Measurements from ENCODE around the gene CHN2. TPM values are rescaled to one million over a fixed set of nuclear protein-coding genes. Genes with fewer than 3 reads are reported as not detected.

Gene CHN2
- polyA plus RNA-seq, 1 donor from 2014 or later = 136 TPM

- Histone ChIP-seq H3K27ac (ENCODE audit: low read length) (no peak overlapping the region), H3K4me3 (ENCODE audit: low read length) (no peak overlapping the region), H3K79me2 (replicated peaks; ENCODE audit: insufficient read depth, low read length) (no peaks in the 10 kb centered on the region), H3K9me3 (ENCODE audit: low read length) (no peaks in the 10 kb centered on the region), H4K20me1 (ENCODE audit: insufficient read depth) (no peaks in the 10 kb centered on the region), H3F3A (ENCODE audit: insufficient read depth, low read length, poor library complexity, severe bottlenecking) (no peaks in the 10 kb centered on the region), H3K36me3 (ENCODE audit: insufficient read depth, low read length) (peaks cover 2% of the 10 kb centered on the region), H3K9ac (ENCODE audit: low read length) (no peak overlapping the region), H3K27me3 (ENCODE audit: insufficient read depth, low read depth, low read length) (no peaks in the 10 kb centered on the region), H3K9me2 (ENCODE audit: insufficient read depth, low read length) (no peaks in the 10 kb centered on the region), H3K4me2 (ENCODE audit: low read length) (no peak overlapping the region), H2AFZ (ENCODE audit: low read depth, low read length) (no peak overlapping the region)
- TF ChIP-seq EZH2 (IDR thresholded peaks at IDR 0.05; ENCODE audit: borderline replicate concordance, insufficient read depth, low read length, poor library complexity, severe bottlenecking) (no peak), REST (IDR thresholded peaks at IDR 0.05; ENCODE audit: borderline replicate concordance) (no peak), RAD21 (conservative IDR thresholded peaks at IDR 0.05) (no peak), MXI1 (conservative IDR thresholded peaks at IDR 0.05; ENCODE audit: poor library complexity, severe bottlenecking) (no peak), POLR2AphosphoS5 (IDR thresholded peaks at IDR 0.05) (no peak), SMC3 (conservative IDR thresholded peaks at IDR 0.05; ENCODE audit: poor library complexity) (no peak), CTCF (IDR thresholded peaks at IDR 0.05; ENCODE audit: poor library complexity, severe bottlenecking) (no peak), EP300 (conservative IDR thresholded peaks at IDR 0.05; ENCODE audit: poor library complexity, severe bottlenecking) (no peak), TAF1 (IDR thresholded peaks at IDR 0.05; ENCODE audit: low read depth) (no peak)
Observed at GRCh38 chr7:29364661-29365060, 170.1 kb downstream of the CHN2 start.

- Histone ChIP-seq H3K9me2 (ENCODE audit: insufficient read depth, low read length) (no peaks in the 10 kb centered on the region), H3K36me3 (ENCODE audit: insufficient read depth, low read length) (peaks cover 3% of the 10 kb centered on the region), H2AFZ (ENCODE audit: low read depth, low read length) (no peak overlapping the region), H4K20me1 (ENCODE audit: insufficient read depth) (no peaks in the 10 kb centered on the region), H3K4me2 (ENCODE audit: low read length) (no peak overlapping the region), H3K9me3 (ENCODE audit: low read length) (no peaks in the 10 kb centered on the region), H3F3A (ENCODE audit: insufficient read depth, low read length, poor library complexity, severe bottlenecking) (no peaks in the 10 kb centered on the region), H3K4me3 (ENCODE audit: low read length) (no peak overlapping the region), H3K27ac (ENCODE audit: low read length) (no peak overlapping the region), H3K9ac (ENCODE audit: low read length) (no peak overlapping the region), H3K27me3 (ENCODE audit: insufficient read depth, low read depth, low read length) (no peaks in the 10 kb centered on the region), H3K79me2 (replicated peaks; ENCODE audit: insufficient read depth, low read length) (no peaks in the 10 kb centered on the region)
- TF ChIP-seq POLR2AphosphoS5 (IDR thresholded peaks at IDR 0.05) (no peak), SMC3 (conservative IDR thresholded peaks at IDR 0.05; ENCODE audit: poor library complexity) (no peak), REST (IDR thresholded peaks at IDR 0.05; ENCODE audit: borderline replicate concordance) (no peak), EP300 (conservative IDR thresholded peaks at IDR 0.05; ENCODE audit: poor library complexity, severe bottlenecking) (no peak), CTCF (IDR thresholded peaks at IDR 0.05; ENCODE audit: poor library complexity, severe bottlenecking) (no peak)
Observed at GRCh38 chr7:29365423-29365822, 170.8 kb downstream of the CHN2 start.
